Measurements from ENCODE around the gene AP4B1. TPM values are rescaled to one million over a fixed set of nuclear protein-coding genes. Genes with fewer than 3 reads are reported as not detected.
"Not testable (repeated sequence)": the region's sequence is repeated elsewhere in the genome, so short reads cannot be mapped to it uniquely, and the experiment has no call there.

AP4B1 gene
- total RNA-seq, 6 experiments from 2014 or later: 6.0 to 9.0 (median 7.0) TPM

- H3K9me3 ChIP-seq: no peaks in the 10 kb centered on the region
- no peaks in the 10 kb centered on the region for H3K27me3 ChIP-seq
- no peak overlapping the region for H3K27ac ChIP-seq
- DNase-seq (no peak), ATAC-seq (no peak)
- no peak overlapping the region for H3K4me3 ChIP-seq
- no peaks in the 10 kb centered on the region for H3K36me3 ChIP-seq
- no peaks in the 10 kb centered on the region for H3K4me1 ChIP-seq
- WGBS (ENCODE audit: insufficient coverage, low coverage, low lambda C conversion rate, missing lambda C conversion rate): 35% methylated on average over 1 of the region's 1 CpG
- no peak for TF ChIP-seq POLR2A (IDR thresholded peaks at IDR 0.05)
- TF ChIP-seq CTCF (IDR thresholded peaks at IDR 0.05): no peak
- intact Hi-C loops (cut with DNase I): no loop called here
These were observed 50.4 kb downstream of the AP4B1 start for GRCh38 chr1:113854234-113854633.

- WGBS (ENCODE audit: insufficient coverage, low coverage, low lambda C conversion rate, missing lambda C conversion rate): 89% methylated on average over 6 of the region's 6 CpGs
- DNase-seq; H3K36me3 ChIP-seq; H3K27me3 ChIP-seq; H3K4me1 ChIP-seq; ATAC-seq; H3K4me3 ChIP-seq; H3K27ac ChIP-seq; H3K9me3 ChIP-seq; intact Hi-C loops (cut with DNase I): not testable (repeated sequence)
These were observed 51.9 kb downstream of the AP4B1 start for GRCh38 chr1:113852694-113853093.

- ATAC-seq (no peak), DNase-seq (no peak)
- no peak overlapping the region for H3K27ac ChIP-seq
- no peaks in the 10 kb centered on the region for H3K27me3 ChIP-seq
- no peaks in the 10 kb centered on the region for H3K4me1 ChIP-seq
- TF ChIP-seq POLR2A (IDR thresholded peaks at IDR 0.05) (no peak), CTCF (IDR thresholded peaks at IDR 0.05) (no peak)
- no peaks in the 10 kb centered on the region for H3K36me3 ChIP-seq
- H3K4me3 ChIP-seq: no peak overlapping the region
- WGBS (ENCODE audit: insufficient coverage, low coverage, low lambda C conversion rate, missing lambda C conversion rate): 70% methylated on average over 3 of the region's 3 CpGs
- intact Hi-C loops (cut with DNase I): no loop called here
- H3K9me3 ChIP-seq: no peaks in the 10 kb centered on the region
These were observed 54.3 kb downstream of the AP4B1 start for GRCh38 chr1:113850127-113850796.

GRCh38 chr1:113849072-113849471, 55.5 kb downstream of the AP4B1 start:
- Histone ChIP-seq H3K36me3 (no peaks in the 10 kb centered on the region), H3K27me3 (no peaks in the 10 kb centered on the region), H3K9me3 (no peaks in the 10 kb centered on the region), H3K4me3 (no peak overlapping the region), H3K4me1 (no peaks in the 10 kb centered on the region), H3K27ac (no peak overlapping the region)
- no peak for TF ChIP-seq CTCF (IDR thresholded peaks at IDR 0.05)
- TF ChIP-seq POLR2A (IDR thresholded peaks at IDR 0.05): no peak
- DNase-seq: no peak
- ATAC-seq: no peak
- intact Hi-C loops (cut with DNase I): no loop called here

- no peak for ATAC-seq
- Histone ChIP-seq H3K9me3 (no peaks in the 10 kb centered on the region), H3K4me3 (no peak overlapping the region), H3K36me3 (no peaks in the 10 kb centered on the region), H3K27me3 (no peaks in the 10 kb centered on the region), H3K4me1 (no peaks in the 10 kb centered on the region), H3K27ac (no peak overlapping the region)
- no peak for DNase-seq
- no peak for TF ChIP-seq POLR2A (IDR thresholded peaks at IDR 0.05)
- TF ChIP-seq CTCF (IDR thresholded peaks at IDR 0.05): no peak
- intact Hi-C loops (cut with DNase I): no loop called here
- WGBS (ENCODE audit: insufficient coverage, low coverage, low lambda C conversion rate, missing lambda C conversion rate): 54% methylated on average over 2 of the region's 2 CpGs
These were observed 58.1 kb downstream of the AP4B1 start for GRCh38 chr1:113846391-113847035.

Other genes starting within 250 kb of the AP4B1 start
- 1 to 10 TPM; 4.7 to 8.7 (median 6.1) TPM for gene PHTF1, start 145.3 kb downstream of the AP4B1 start, total RNA-seq
- gene RSBN1, start 92.3 kb downstream of the AP4B1 start, total RNA-seq: 1 to 10 TPM; 4.1 to 5.9 (median 5.0) TPM
- gene PTPN22, start 33.1 kb downstream of the AP4B1 start, total RNA-seq: 1 to 10 TPM in 4 of 6 experiments, under 1 TPM in 2; 0.48 to 1.6 (median 1.2) TPM
- gene BCL2L15, start 17.2 kb downstream of the AP4B1 start, total RNA-seq: under 1 TPM in 5 of 6 experiments, not detected in 1; 0.06 to 0.73 (median 0.13) TPM
- 1 to 10 TPM; 1.6 to 3.3 (median 1.9) TPM for gene DCLRE1B, start 527 bp upstream of the AP4B1 start, total RNA-seq
- gene HIPK1, start 24.5 kb upstream of the AP4B1 start, total RNA-seq: 10 to 100 TPM; 19.0 to 29.6 (median 23.5) TPM
- gene OLFML3, start 74.7 kb upstream of the AP4B1 start, total RNA-seq: 10 to 100 TPM in 1 of 6 experiments, 1 to 10 TPM in 5; 1.8 to 13.8 (median 6.6) TPM
- gene SYT6, start 249.1 kb upstream of the AP4B1 start, total RNA-seq: not detected

All from right lobe of liver (tissue), 6 donors.